GM19452 (cell line): Measurements from ENCODE around the gene SLCO3A1.

ENCODE experiments used
- ATAC-seq: cut with Tn5 transposase; IDR thresholded peaks from one replicate; pipeline ENCODE4 v1.9.1; 2021; ENCODE audit not compliant: unreplicated experiment

The SLCO3A1 gene

GRCh38 chr15:91860498-91860897 lies 7.0 kb downstream of the SLCO3A1 start:
- ATAC-seq = no peak

DNA sequence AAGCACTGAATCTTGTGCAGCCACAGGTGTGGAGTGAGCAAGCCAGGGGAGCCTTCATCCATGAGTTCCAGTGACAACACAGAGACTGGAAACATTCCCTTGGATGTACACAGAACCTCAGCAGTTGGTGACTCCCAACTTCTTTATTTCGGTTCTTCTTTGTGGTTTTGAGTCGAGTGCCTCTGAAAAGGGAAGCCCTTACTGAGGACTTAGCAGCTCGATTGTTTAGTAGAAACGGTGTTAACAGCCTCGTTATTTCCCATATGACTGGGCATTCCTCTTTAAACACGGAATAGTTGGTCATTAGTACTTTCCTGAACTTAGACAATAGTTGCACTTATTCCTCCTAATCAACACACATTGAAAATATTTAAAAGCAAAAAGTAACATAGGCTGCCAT lies 7.7 kb downstream of the SLCO3A1 start:
- ATAC-seq = no peak

GRCh38 chr15:91862891-91863504 lies 9.5 kb downstream of the SLCO3A1 start:
- no peak for ATAC-seq

GRCh38 chr15:91863621-91864255 lies 10.2 kb downstream of the SLCO3A1 start:
- ATAC-seq = no peak

DNA sequence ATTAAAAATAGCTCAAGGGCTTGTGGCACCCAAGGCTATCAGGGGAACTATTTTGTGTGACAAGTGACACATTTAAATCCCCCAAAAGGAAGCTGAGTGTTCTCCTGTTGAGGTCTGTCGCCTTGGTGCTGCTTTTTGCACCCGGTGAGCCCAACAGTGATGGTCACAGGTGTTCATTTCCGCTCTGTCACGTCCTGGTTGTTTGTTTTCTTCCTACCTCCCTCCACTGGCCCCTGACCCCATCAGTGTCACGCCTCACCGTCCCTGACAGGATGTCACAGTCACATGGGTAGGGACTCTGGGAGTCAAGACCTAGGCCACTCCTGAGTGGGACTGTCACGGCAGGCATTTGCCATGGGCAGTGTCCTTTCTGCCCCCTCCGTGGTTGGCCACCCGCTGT lies 11.2 kb downstream of the SLCO3A1 start:
- no peak for ATAC-seq

DNA sequence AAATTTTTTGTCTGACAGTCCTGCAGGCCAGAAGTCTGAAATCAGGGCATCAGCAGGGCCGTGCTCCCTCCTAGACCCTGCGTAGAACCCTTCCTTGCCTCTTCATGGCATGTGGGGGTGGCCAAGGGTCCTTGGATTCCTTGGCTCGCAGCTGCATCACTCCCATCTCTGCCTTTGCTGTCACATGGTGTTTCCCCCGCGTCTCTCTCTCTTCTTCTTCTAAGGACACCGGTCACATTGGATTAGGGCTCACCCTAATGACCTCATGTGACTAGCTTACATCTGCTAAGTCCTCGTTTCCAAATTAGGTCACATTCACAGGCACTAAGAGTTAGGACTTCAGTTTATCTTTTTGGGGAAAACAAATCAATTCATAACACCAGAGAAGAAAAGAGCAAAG lies 12.0 kb downstream of the SLCO3A1 start:
- ATAC-seq = no peak

DNA sequence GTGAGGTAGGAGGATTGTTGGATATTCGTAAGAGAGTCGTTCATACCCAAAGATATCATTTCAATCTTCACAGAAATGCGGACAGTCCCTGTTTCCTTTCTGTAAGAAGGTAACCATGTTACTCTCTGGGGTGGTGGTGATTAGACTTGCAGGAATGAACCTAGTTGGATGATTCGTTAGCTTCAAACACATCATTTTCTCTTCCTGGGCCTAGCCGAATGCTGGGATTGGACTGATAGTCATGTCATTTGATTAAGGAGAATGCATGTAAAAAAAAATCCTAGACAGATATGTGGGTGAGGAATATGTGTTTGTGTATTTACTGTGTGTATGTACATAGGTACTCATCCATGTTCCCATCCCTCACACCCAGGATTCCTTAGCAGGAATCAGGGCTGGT lies 12.4 kb downstream of the SLCO3A1 start:
- no peak for ATAC-seq

- no peak for ATAC-seq
Observed at GRCh38 chr15:91866371-91866905, 12.9 kb downstream of the SLCO3A1 start.

GRCh38 chr15:91866971-91867372 lies 13.5 kb downstream of the SLCO3A1 start:
- no peak for ATAC-seq

- ATAC-seq = no peak
Observed at GRCh38 chr15:91867581-91868026, 14.1 kb downstream of the SLCO3A1 start.

DNA sequence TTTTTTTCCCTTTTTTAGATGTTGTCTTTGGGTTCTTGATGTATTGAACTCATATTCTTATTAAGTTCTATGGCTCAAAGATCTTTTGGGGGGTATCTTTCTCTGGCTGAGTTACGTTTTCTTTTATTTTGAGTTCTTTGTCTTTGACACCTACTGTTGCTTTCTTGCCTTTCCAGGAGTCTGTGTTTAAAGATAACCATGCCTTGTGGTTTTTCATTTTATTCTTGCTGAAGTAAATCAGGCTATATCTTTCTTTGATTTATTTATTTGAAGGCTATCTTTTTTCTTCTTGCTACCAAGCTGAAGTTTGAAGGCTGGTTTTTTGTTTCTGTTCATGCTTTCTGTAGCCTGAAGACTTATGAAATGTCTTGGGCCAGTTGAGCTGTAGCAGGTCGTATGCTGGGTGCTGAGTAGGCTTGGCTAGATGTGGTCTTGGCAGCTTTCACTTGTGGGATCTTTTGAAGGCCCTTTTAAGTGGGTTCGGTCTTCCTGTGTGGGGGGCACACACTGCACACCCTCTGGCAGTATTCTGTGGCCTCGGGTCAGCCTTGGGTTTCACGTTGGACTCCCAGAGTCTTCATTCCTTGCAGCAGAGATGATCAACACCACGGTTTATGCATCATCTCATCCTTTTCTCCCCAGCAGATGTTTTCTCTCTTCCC lies 17.5 kb downstream of the SLCO3A1 start:
- ATAC-seq = no peak

- no peak for ATAC-seq
Observed at GRCh38 chr15:91871837-91872236, 18.3 kb downstream of the SLCO3A1 start.

GRCh38 chr15:91872356-91873137 lies 19.0 kb downstream of the SLCO3A1 start:
- ATAC-seq = no peak

- ATAC-seq = no peak
Observed at GRCh38 chr15:91873138-91873536, 19.6 kb downstream of the SLCO3A1 start.

DNA sequence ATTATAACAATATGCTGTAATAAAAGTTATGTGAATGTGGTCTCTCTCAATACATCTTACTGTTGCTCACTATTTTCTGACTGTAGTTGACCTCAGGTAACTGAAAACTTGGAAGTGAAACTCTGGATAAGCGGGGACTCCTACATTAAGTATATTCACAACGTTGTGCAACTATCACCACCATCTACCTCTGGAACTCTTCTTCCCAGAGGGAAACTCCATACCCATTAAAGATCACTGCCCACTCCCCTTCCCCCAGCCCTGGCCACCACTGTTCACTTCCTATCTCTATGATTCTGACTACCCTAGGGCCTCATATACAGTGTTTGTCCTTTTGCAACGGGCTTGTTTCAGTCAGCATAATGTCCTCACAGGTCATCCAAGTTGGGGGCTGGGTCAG lies 20.7 kb downstream of the SLCO3A1 start:
- ATAC-seq = no peak

DNA sequence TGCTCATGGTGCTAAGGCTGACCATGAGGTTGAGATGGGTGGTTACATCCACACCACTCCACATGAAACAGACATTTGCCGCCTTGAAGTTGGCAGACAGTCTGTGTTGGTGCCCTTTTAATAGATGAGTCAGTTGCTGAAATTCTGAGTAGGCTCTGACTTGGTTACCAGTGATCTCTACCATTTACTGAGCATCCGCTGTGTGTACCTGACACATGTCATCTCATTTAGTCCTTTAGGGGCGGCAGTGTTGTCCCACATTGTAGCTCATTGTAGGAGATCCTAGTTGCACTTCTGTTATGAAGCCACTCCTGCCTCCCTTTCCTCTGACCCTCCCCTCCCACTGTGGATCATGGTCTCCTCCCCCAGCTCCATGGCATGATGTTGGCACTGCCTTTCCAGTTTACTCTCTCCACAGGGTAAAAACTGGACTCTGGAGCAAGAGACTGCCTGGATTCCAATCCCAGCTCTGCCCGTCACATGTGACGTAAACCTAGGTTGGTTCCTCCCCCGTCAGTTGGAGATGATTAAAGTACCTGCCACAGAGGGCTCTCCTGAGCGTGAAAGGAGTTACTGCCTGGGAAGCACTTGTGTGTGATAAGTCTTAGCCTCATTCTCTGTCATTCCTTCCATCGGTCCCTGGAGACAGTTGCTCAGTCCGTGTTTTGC lies 21.6 kb downstream of the SLCO3A1 start:
- ATAC-seq = no peak

GRCh38 chr15:91876187-91876586 lies 22.7 kb downstream of the SLCO3A1 start:
- no peak for ATAC-seq

- no peak for ATAC-seq
Observed at GRCh38 chr15:91878319-91878870, 24.9 kb downstream of the SLCO3A1 start.

GRCh38 chr15:91879158-91879557 lies 25.6 kb downstream of the SLCO3A1 start:
- ATAC-seq = no peak

- no peak for ATAC-seq
Observed at GRCh38 chr15:91880373-91880772, 26.9 kb downstream of the SLCO3A1 start.
